ENCODE measurements around the gene OR5W2. TPM values are rescaled to one million over a fixed set of nuclear protein-coding genes. Genes with fewer than 3 reads are reported as not detected.
"Not testable (repeated sequence)": the region's sequence is repeated elsewhere in the genome, so short reads cannot be mapped to it uniquely, and the experiment has no call there.

OR5W2 gene
- total RNA-seq, 4 donors from 2014 or later, result not detected

DNA sequence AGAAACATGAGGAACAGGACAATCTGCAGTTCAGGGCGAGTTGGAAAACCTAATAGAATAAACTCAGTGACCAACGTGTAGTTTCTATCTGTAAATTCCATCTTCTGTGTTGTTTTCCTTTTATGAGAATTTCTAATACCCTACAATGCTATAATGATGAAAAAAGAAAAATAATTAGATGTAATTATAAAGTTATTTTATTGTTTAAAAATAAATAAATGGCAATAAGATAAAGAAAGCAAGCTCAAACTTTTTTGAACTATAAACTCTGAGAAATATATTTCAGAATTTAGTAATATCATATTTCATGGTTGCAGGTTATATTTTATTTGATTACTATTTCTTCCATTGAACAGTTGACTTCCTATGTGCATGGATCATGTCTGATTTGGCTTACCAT lies 21.9 kb upstream of the OR5W2 start, which contains the start of gene OR5I1:
Gene OR5I1, minus strand, starts transcription at position 101 of the 400 bp plus-strand sequence. Its CDS starts 0 bp downstream, at position 101.
- Histone ChIP-seq H3K27me3 (no peaks in the 10 kb centered on the region), H3K4me1 (no peaks in the 10 kb centered on the region), H3K4me3 (no peak within 1 kb of the TSS), H3K27ac (no peak within 1 kb of the TSS), H3K36me3 (no peaks in the 10 kb centered on the region), H3K9me3 (no peaks in the 10 kb centered on the region)
- no peak for DNase-seq
- in situ Hi-C loops (cut with MboI; ENCODE audit: low pct_ligation_motif_present in 1 of 4, low pct_unique_long_range_greater_than_20kb in 1 of 4, low sequenced_read_pairs in 3 of 4) (loop anchor here in 3 of 4 donors (25.0 kb wide), 1 partner anchor 851 kb away; no protein-coding TSS in a partner anchor), intact Hi-C loops (cut with DNase I; ENCODE audit: low total_unique reads) (no loop called here)
- 59 to 65% methylated on average over 2 of the region's 2 CpGs for WGBS, 2 donors (ENCODE audit: low coverage in 1 of 2)
- TF ChIP-seq POLR2A (IDR thresholded peaks at IDR 0.05) (no peak), CTCF (IDR thresholded peaks at IDR 0.05) (no peak), EP300 (IDR thresholded peaks at IDR 0.05; ENCODE audit: low read depth) (no peak), POLR2AphosphoS5 (IDR thresholded peaks at IDR 0.05) (no peak)

DNA sequence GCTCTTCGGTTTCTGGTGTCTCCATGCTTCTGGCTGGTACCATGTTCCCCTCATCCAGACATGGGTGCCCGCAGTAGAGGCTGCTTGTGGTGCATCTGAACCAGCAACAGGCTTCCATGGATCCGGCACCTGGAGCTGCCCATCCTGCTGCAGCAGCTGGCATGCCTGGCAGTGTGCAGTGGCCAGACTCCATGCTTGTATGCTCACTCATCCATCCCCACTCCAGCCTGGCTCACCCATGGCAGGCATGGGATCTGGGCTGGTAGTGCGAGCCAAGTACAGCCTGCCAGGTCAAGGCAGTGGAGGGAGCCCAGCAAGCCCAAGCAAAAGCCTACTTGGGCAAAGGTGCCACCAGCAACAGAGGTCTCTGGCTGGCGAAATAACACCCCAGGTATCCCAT lies 6.2 kb upstream of the OR5W2 start:
- Histone ChIP-seq H3K4me1 (no peaks in the 10 kb centered on the region), H3K9me3 (no peaks in the 10 kb centered on the region), H3K27me3 (no peaks in the 10 kb centered on the region), H3K27ac (no peak overlapping the region), H3K36me3 (no peaks in the 10 kb centered on the region), H3K4me3 (no peak overlapping the region)
- intact Hi-C loops (cut with DNase I; ENCODE audit: low total_unique reads) (no loop called here), in situ Hi-C loops (cut with MboI; ENCODE audit: low pct_ligation_motif_present in 1 of 4, low pct_unique_long_range_greater_than_20kb in 1 of 4, low sequenced_read_pairs in 3 of 4) (no loop called here)
- WGBS, 2 donors (ENCODE audit: low coverage in 1 of 2), result 74 to 100% methylated on average over 1 to 4 of the region's 5 CpGs
- no peak for DNase-seq
- TF ChIP-seq CTCF (IDR thresholded peaks at IDR 0.05), result no peak
- TF ChIP-seq EP300 (IDR thresholded peaks at IDR 0.05; ENCODE audit: low read depth), result no peak
- TF ChIP-seq POLR2A (IDR thresholded peaks at IDR 0.05), result no peak
- TF ChIP-seq POLR2AphosphoS5 (IDR thresholded peaks at IDR 0.05), result no peak

- Histone ChIP-seq H3K4me3 (no peak overlapping the region), H3K4me1 (no peaks in the 10 kb centered on the region), H3K9me3 (no peaks in the 10 kb centered on the region), H3K36me3 (no peaks in the 10 kb centered on the region), H3K27me3 (no peaks in the 10 kb centered on the region), H3K27ac (no peak overlapping the region)
- in situ Hi-C loops (cut with MboI; ENCODE audit: low pct_ligation_motif_present in 1 of 4, low pct_unique_long_range_greater_than_20kb in 1 of 4, low sequenced_read_pairs in 3 of 4), result no loop called here
- WGBS, 2 donors (ENCODE audit: low coverage in 1 of 2), result 21 to 33% methylated on average over 2 of the region's 2 CpGs
- intact Hi-C loops (cut with DNase I; ENCODE audit: low total_unique reads), result loop anchor here (2.0 kb wide), 1 partner anchor 40 kb away; no protein-coding TSS in a partner anchor
- no peak for DNase-seq
- TF ChIP-seq POLR2A (IDR thresholded peaks at IDR 0.05), result no peak
- no peak for TF ChIP-seq EP300 (IDR thresholded peaks at IDR 0.05; ENCODE audit: low read depth)
- no peak for TF ChIP-seq POLR2AphosphoS5 (IDR thresholded peaks at IDR 0.05)
- no peak for TF ChIP-seq CTCF (IDR thresholded peaks at IDR 0.05)
Observed at GRCh38 chr11:55902308-55902707, 12.1 kb downstream of the OR5W2 start.

DNA sequence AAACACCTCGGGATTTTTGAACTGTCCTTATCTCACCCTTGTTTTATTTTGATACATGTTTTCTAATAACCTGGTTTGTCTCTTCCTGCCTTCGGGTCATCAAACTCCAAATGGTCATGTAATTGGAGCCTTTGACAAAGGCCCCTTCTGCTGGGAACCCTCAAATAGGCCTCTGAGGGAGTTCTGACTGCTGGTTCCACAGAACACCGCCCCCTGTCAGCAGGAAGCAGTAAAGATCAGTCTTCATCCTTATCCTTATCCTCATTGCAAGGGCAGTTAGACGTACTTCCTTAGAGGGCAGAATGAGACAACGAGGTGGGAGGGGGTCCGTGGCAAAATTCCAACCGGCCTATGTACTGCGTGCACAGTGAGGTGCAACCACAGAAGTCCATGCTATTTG lies 19.2 kb downstream of the OR5W2 start:
- no peak overlapping the region for H3K4me3 ChIP-seq
- H3K27ac ChIP-seq, result no peak overlapping the region
- H3K9me3 ChIP-seq, result no peaks in the 10 kb centered on the region
- H3K36me3 ChIP-seq, result no peaks in the 10 kb centered on the region
- WGBS, 2 donors (ENCODE audit: low coverage in 1 of 2), result 68 to 80% methylated on average over 1 to 8 of the region's 8 CpGs
- in situ Hi-C loops (cut with MboI; ENCODE audit: low pct_ligation_motif_present in 1 of 4, low pct_unique_long_range_greater_than_20kb in 1 of 4, low sequenced_read_pairs in 3 of 4) (no loop called here), intact Hi-C loops (cut with DNase I; ENCODE audit: low total_unique reads) (no loop called here)
- H3K4me1 ChIP-seq, result no peaks in the 10 kb centered on the region
- no peak for DNase-seq
- TF ChIP-seq POLR2AphosphoS5 (IDR thresholded peaks at IDR 0.05) (no peak), CTCF (IDR thresholded peaks at IDR 0.05) (no peak), EP300 (IDR thresholded peaks at IDR 0.05; ENCODE audit: low read depth) (no peak), POLR2A (IDR thresholded peaks at IDR 0.05) (no peak)
- no peaks in the 10 kb centered on the region for H3K27me3 ChIP-seq

DNA sequence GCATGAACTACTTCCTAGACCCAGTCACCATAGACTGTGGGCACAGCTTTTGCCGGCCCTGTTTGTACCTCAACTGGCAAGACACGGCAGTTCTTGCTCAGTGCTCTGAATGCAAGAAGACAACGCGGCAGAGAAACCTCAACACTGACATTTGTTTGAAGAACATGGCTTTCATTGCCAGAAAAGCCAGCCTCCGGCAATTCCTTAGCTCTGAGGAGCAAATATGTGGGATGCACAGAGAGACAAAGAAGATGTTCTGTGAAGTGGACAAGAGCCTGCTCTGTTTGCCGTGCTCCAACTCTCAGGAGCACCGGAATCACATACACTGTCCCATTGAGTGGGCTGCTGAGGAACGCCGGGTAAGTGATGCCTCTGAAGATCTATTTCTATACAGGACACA lies 28.9 kb downstream of the OR5W2 start:
- H3K4me1 ChIP-seq; H3K27ac ChIP-seq; H3K36me3 ChIP-seq; H3K27me3 ChIP-seq; intact Hi-C loops (cut with DNase I; ENCODE audit: low total_unique reads); in situ Hi-C loops (cut with MboI; ENCODE audit: low pct_ligation_motif_present in 1 of 4, low pct_unique_long_range_greater_than_20kb in 1 of 4, low sequenced_read_pairs in 3 of 4); H3K4me3 ChIP-seq; H3K9me3 ChIP-seq; DNase-seq: not testable (repeated sequence)
- 77 to 90% methylated on average over 4 to 9 of the region's 9 CpGs for WGBS, 2 donors (ENCODE audit: low coverage in 1 of 2)

- DNase-seq, H3K4me1 ChIP-seq: not testable (repeated sequence)
- 82 to 85% methylated on average over 4 of the region's 4 CpGs for WGBS, 2 donors (ENCODE audit: low coverage in 1 of 2)
Observed at GRCh38 chr11:55884995-55885394, 29.4 kb downstream of the OR5W2 start.

DNA sequence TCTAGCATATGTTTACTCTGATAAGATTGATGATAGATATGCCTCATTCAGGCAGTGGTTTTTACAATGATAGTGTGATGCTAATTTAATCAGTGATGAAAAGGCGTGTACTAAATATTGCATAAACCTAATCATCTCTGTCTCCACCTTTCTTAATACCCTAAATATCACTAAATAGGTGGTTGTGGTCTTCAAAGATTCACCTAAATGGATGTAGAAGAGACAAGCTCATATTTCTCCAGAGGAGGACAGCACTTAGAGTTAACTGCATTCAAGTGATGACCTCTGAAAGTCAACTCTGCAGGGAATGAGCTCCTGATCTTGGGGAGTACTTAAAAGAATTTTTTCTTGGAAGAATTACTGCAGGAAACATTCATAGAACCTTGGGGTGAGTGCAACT lies 31.4 kb downstream of the OR5W2 start, which contains the start of gene TRIM51:
Gene TRIM51, plus strand, starts transcription at position 301 of the 400 bp plus-strand sequence. CDS start 2,132 bp downstream, outside the sequence.
- DNase-seq; H3K27ac ChIP-seq; H3K4me1 ChIP-seq; H3K36me3 ChIP-seq; H3K9me3 ChIP-seq; H3K4me3 ChIP-seq; intact Hi-C loops (cut with DNase I; ENCODE audit: low total_unique reads); in situ Hi-C loops (cut with MboI; ENCODE audit: low pct_ligation_motif_present in 1 of 4, low pct_unique_long_range_greater_than_20kb in 1 of 4, low sequenced_read_pairs in 3 of 4); H3K27me3 ChIP-seq: not testable (repeated sequence)
- WGBS, 2 donors (ENCODE audit: low coverage in 1 of 2), result 91 to 93% methylated on average over 1 of the region's 1 CpG

More at GRCh38 chr11:55884995-55885394, 29.4 kb downstream of the OR5W2 start:
- in situ Hi-C loops (cut with MboI; ENCODE audit: low pct_ligation_motif_present in 1 of 4, low pct_unique_long_range_greater_than_20kb in 1 of 4, low sequenced_read_pairs in 3 of 4); H3K27me3 ChIP-seq; intact Hi-C loops (cut with DNase I; ENCODE audit: low total_unique reads); H3K36me3 ChIP-seq; H3K9me3 ChIP-seq; H3K4me3 ChIP-seq; H3K27ac ChIP-seq: not testable (repeated sequence)
